ENCODE measurements around the gene POLE2. TPM values are rescaled to one million over a fixed set of nuclear protein-coding genes. Genes with fewer than 3 reads are reported as not detected.
A peak's percentile ranks its signal among the peaks of the same experiment; 100 is the strongest.
"Not testable (repeated sequence)": the region's sequence is repeated elsewhere in the genome, so short reads cannot be mapped to it uniquely, and the experiment has no call there.

POLE2 gene
- total RNA-seq, 1 experiment from 2014 or later = 38.6 TPM

- ATAC-seq = no peak
- Histone ChIP-seq H3K79me2 (ENCODE audit: low read length) (no peaks in the 10 kb centered on the region), H3K4me2 (ENCODE audit: low read length) (no peak overlapping the region), H3K4me3 (ENCODE audit: low read length) (no peak overlapping the region), H3K27me3 (ENCODE audit: low read length) (no peaks in the 10 kb centered on the region), H3F3A (ENCODE audit: low read length, unreplicated experiment) (no peaks in the 10 kb centered on the region), H4K20me1 (ENCODE audit: low read length) (no peaks in the 10 kb centered on the region), H3K9me2 (replicated peaks; ENCODE audit: low read length) (no peaks in the 10 kb centered on the region), H3K9me3 (ENCODE audit: low read length) (no peaks in the 10 kb centered on the region), H3K4me1 (ENCODE audit: insufficient read depth, low read length) (no peaks in the 10 kb centered on the region), H3K36me3 (ENCODE audit: low read depth, low read length) (no peaks in the 10 kb centered on the region), H2AFZ (ENCODE audit: low read length) (no peak overlapping the region), H3K27ac (ENCODE audit: low read length) (no peak overlapping the region), H3K9ac (ENCODE audit: low read length) (no peak overlapping the region)
- ChIA-PET CTCF (interaction anchor here (0.6 kb wide), 1 partner anchor 116 kb away, joined by 3 read pairs; no protein-coding TSS in a partner anchor), POLR2A (ENCODE audit: unreplicated experiment) (interaction anchor here (0.9 kb wide), 1 partner anchor 65 kb away, joined by 15 read pairs; no protein-coding TSS in a partner anchor)
- DNase-seq = no peak
- BruUV-seq (replicated peaks) = no TSS peak
- no peak for TF ChIP-seq CTCF (conservative IDR thresholded peaks at IDR 0.05; ENCODE audit: low read depth, low read length)
- no peak for TF ChIP-seq EZH2 (IDR thresholded peaks at IDR 0.05; ENCODE audit: low read length, unreplicated experiment)
- TF ChIP-seq EZH2phosphoT487 (IDR thresholded peaks at IDR 0.05; ENCODE audit: borderline replicate concordance, low read length) = no peak
- intact Hi-C loops (cut with micrococcal nuclease) = no loop called here
These were observed 14.7 kb upstream of the POLE2 start for GRCh38 chr14:49702725-49703124.

GRCh38 chr14:49693735-49694124 is 5.7 kb upstream of the POLE2 start:
- intact Hi-C loops (cut with micrococcal nuclease) = loop anchor here (2.0 to 5.0 kb wide), 3 partner anchors 36 to 71 kb away; partner anchors contain the start of genes DNAAF2, MGAT2 and RPL36AL
- POLR2A ChIA-PET (ENCODE audit: unreplicated experiment); H3K9me2 ChIP-seq (replicated peaks; ENCODE audit: low read length); H3K27me3 ChIP-seq (ENCODE audit: low read length); ATAC-seq; H3K79me2 ChIP-seq (ENCODE audit: low read length); BruUV-seq (replicated peaks); H3K9me3 ChIP-seq (ENCODE audit: low read length); DNase-seq; H3K4me1 ChIP-seq (ENCODE audit: insufficient read depth, low read length); H3K27ac ChIP-seq (ENCODE audit: low read length); H3K36me3 ChIP-seq (ENCODE audit: low read depth, low read length); H3F3A ChIP-seq (ENCODE audit: low read length, unreplicated experiment); H4K20me1 ChIP-seq (ENCODE audit: low read length): not testable (repeated sequence)
- H3K4me2 ChIP-seq (ENCODE audit: low read length) = peak overlapping the region; percentile 83
- CTCF ChIA-PET = interaction anchor here (0.5 kb wide), 1 partner anchor 60 kb away, joined by 3 read pairs; no protein-coding TSS in a partner anchor
- H3K9ac ChIP-seq (ENCODE audit: low read length) = peak overlapping the region; percentile 74; the same call in 1 of the 2 replicates
- peak overlapping the region; percentile 98; the same call in 1 of the 2 replicates for H2AFZ ChIP-seq (ENCODE audit: low read length)
- peak overlapping the region; percentile 87 for H3K4me3 ChIP-seq (ENCODE audit: low read length)

- H3K27ac ChIP-seq (ENCODE audit: low read length) = peak within 1 kb of the TSS; percentile 41
- peak within 1 kb of the TSS; percentile 87 for H3K4me3 ChIP-seq (ENCODE audit: low read length)
- no TSS peak for BruUV-seq (replicated peaks)
- H3K9ac ChIP-seq (ENCODE audit: low read length) = peak within 1 kb of the TSS; percentile 74
- H3K9me2 ChIP-seq (replicated peaks; ENCODE audit: low read length) = no peaks in the 10 kb centered on the region
- H3K36me3 ChIP-seq (ENCODE audit: low read depth, low read length) = no peaks in the 10 kb centered on the region
- H3K27me3 ChIP-seq (ENCODE audit: low read length) = no peaks in the 10 kb centered on the region
- POLR2A ChIA-PET (ENCODE audit: unreplicated experiment) = interaction anchor here (0.6 to 1.3 kb wide), 3 partner anchors 74 to 346 kb away, joined by 5 to 29 read pairs (median 6); no protein-coding TSS in a partner anchor
- no peaks in the 10 kb centered on the region for H3K79me2 ChIP-seq (ENCODE audit: low read length)
- H3F3A ChIP-seq (ENCODE audit: low read length, unreplicated experiment) = peaks cover 7% of the 10 kb centered on the region
- H3K9me3 ChIP-seq (ENCODE audit: low read length) = no peaks in the 10 kb centered on the region
- intact Hi-C loops (cut with micrococcal nuclease) = loop anchor here (1.0 to 5.0 kb wide), 4 partner anchors 36 to 77 kb away; partner anchors contain the start of genes DNAAF2, MGAT2 and RPL36AL
- peak within 1 kb of the TSS; percentile 98 for H2AFZ ChIP-seq (ENCODE audit: low read length)
- peaks cover 12% of the 10 kb centered on the region; the same call in 1 of the 2 replicates for H3K4me1 ChIP-seq (ENCODE audit: insufficient read depth, low read length)
- CTCF ChIA-PET = interaction anchor here (1.1 kb wide), 1 partner anchor 59 kb away, joined by 3 read pairs; no protein-coding TSS in a partner anchor
- H4K20me1 ChIP-seq (ENCODE audit: low read length) = no peaks in the 10 kb centered on the region
- peak; percentile 68 for DNase-seq
- no peak for TF ChIP-seq EZH2 (IDR thresholded peaks at IDR 0.05; ENCODE audit: low read length, unreplicated experiment)
- TF ChIP-seq CTCF (conservative IDR thresholded peaks at IDR 0.05; ENCODE audit: low read depth, low read length) = no peak
- no peak for TF ChIP-seq EZH2phosphoT487 (IDR thresholded peaks at IDR 0.05; ENCODE audit: borderline replicate concordance, low read length)
- ATAC-seq = peak; percentile 72
- peak within 1 kb of the TSS; percentile 83 for H3K4me2 ChIP-seq (ENCODE audit: low read length)
These were observed 5.1 kb upstream of the POLE2 start, which contains the start of gene KLHDC1 for GRCh38 chr14:49692811-49693734. KLHDC1 (plus strand) TSS chr14:49693120; CDS start chr14:49693195, 75 bp downstream.

Measured in PC-3 (cell line).